ENCODE results near the gene BRI3. TPM values are rescaled to one million over a fixed set of nuclear protein-coding genes. Genes with fewer than 3 reads are reported as not detected.

Gene BRI3
- total RNA-seq, 4 donors from 2014 or later, result 34.2 to 54.2 (median 46.3) TPM

- TF ChIP-seq POLR2A (IDR thresholded peaks at IDR 0.05) (no peak), CTCF (IDR thresholded peaks at IDR 0.05) (no peak)
- 90 to 93% methylated on average over 5 of the region's 5 CpGs for WGBS, 2 donors
- intact Hi-C loops (cut with DNase I; ENCODE audit: low total_unique reads), result no loop called here
- H3K4me3 ChIP-seq (ENCODE audit: low read depth, poor library complexity, severe bottlenecking), result no peak overlapping the region
- DNase-seq (ENCODE audit: low spot score in 2 of 2), result no peak
Observed at GRCh38 chr7:98330926-98331529, 49.5 kb downstream of the BRI3 start.

GRCh38 chr7:98334081-98334480 lies 52.6 kb downstream of the BRI3 start:
- DNase-seq (ENCODE audit: low spot score in 2 of 2), result no peak
- intact Hi-C loops (cut with DNase I; ENCODE audit: low total_unique reads), result no loop called here
- no peak overlapping the region for H3K4me3 ChIP-seq (ENCODE audit: low read depth, poor library complexity, severe bottlenecking)
- no peak for TF ChIP-seq POLR2A (IDR thresholded peaks at IDR 0.05)
- TF ChIP-seq CTCF (IDR thresholded peaks at IDR 0.05), result no peak
- 62 to 63% methylated on average over 1 of the region's 1 CpG for WGBS, 2 donors

- H3K4me3 ChIP-seq (ENCODE audit: low read depth, poor library complexity, severe bottlenecking), result no peak overlapping the region
- no peak for TF ChIP-seq CTCF (IDR thresholded peaks at IDR 0.05)
- no peak for TF ChIP-seq POLR2A (IDR thresholded peaks at IDR 0.05)
- WGBS, 2 donors, result 93 to 95% methylated on average over 8 of the region's 8 CpGs
- DNase-seq (ENCODE audit: low spot score in 2 of 2), result no peak
- intact Hi-C loops (cut with DNase I; ENCODE audit: low total_unique reads), result no loop called here
Observed at GRCh38 chr7:98335411-98335977, 54.0 kb downstream of the BRI3 start.

- H3K4me3 ChIP-seq (ENCODE audit: low read depth, poor library complexity, severe bottlenecking), result no peak overlapping the region
- TF ChIP-seq CTCF (IDR thresholded peaks at IDR 0.05) (no peak), POLR2A (IDR thresholded peaks at IDR 0.05) (no peak)
- 97% methylated on average over 6 of the region's 6 CpGs for WGBS, 2 donors
- intact Hi-C loops (cut with DNase I; ENCODE audit: low total_unique reads), result no loop called here
- DNase-seq (ENCODE audit: low spot score in 2 of 2), result no peak
Observed at GRCh38 chr7:98338441-98338840, 57.0 kb downstream of the BRI3 start.

GRCh38 chr7:98339043-98339442 lies 57.6 kb downstream of the BRI3 start:
- intact Hi-C loops (cut with DNase I; ENCODE audit: low total_unique reads), result no loop called here
- H3K4me3 ChIP-seq (ENCODE audit: low read depth, poor library complexity, severe bottlenecking), result no peak overlapping the region
- TF ChIP-seq CTCF (IDR thresholded peaks at IDR 0.05), result no peak
- no peak for TF ChIP-seq POLR2A (IDR thresholded peaks at IDR 0.05)
- 94 to 96% methylated on average over 3 of the region's 3 CpGs for WGBS, 2 donors
- no peak for DNase-seq (ENCODE audit: low spot score in 2 of 2)

GRCh38 chr7:98341106-98341505 lies 59.6 kb downstream of the BRI3 start:
- TF ChIP-seq CTCF (IDR thresholded peaks at IDR 0.05) (no peak), POLR2A (IDR thresholded peaks at IDR 0.05) (no peak)
- intact Hi-C loops (cut with DNase I; ENCODE audit: low total_unique reads), result no loop called here
- 72 to 74% methylated on average over 3 of the region's 3 CpGs for WGBS, 2 donors
- no peak overlapping the region for H3K4me3 ChIP-seq (ENCODE audit: low read depth, poor library complexity, severe bottlenecking)
- no peak for DNase-seq (ENCODE audit: low spot score in 2 of 2)

Measured in lower leg skin (tissue), 4 donors.